Measurements from ENCODE around the gene IGSF3. TPM values are rescaled to one million over a fixed set of nuclear protein-coding genes. Genes with fewer than 3 reads are reported as not detected.

IGSF3 gene
- total RNA-seq, 4 donors from 2014 or later: 0.25 to 1.2 (median 0.72) TPM

DNA sequence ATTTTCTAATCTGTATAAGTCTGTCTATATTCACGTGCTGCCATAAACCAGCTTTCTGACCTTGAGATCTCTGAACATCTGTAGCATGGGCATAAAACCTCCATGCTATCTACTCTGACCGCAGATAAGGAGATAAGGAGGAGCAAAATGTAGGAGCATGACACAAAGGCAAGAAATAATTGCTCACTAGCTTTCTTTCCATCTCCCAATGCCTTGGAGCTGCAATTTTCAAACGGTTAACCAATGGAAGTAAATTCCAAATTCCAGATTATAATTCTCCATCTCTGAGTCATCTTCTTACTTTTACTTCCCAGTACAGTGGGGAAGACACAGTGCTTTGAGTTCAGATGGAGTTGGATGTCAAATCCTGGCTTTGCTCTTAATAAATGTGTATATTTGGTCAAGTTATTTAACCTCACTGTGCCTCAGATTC, 138.3 kb downstream of the IGSF3 start:
- intact Hi-C loops (cut with DNase I; ENCODE audit: low total_unique reads): no loop called here
- no peaks in the 10 kb centered on the region for H3K9me3 ChIP-seq
- H3K27ac ChIP-seq: no peak overlapping the region
- DNase-seq (no peak), ATAC-seq (no peak)
- peaks cover 0 to 16% of the 10 kb centered on the region in 2 donors for H3K36me3 ChIP-seq
- no peak for TF ChIP-seq CTCF (IDR thresholded peaks at IDR 0.05 in 4 of 5, conservative IDR thresholded peaks at IDR 0.05 in 1 of 5)
- TF ChIP-seq POLR2A (IDR thresholded peaks at IDR 0.05): no peak
- no peaks in the 10 kb centered on the region for H3K4me1 ChIP-seq
- H3K27me3 ChIP-seq: no peaks in the 10 kb centered on the region
- H3K4me3 ChIP-seq: no peak overlapping the region
- in situ Hi-C loops (cut with MboI; ENCODE audit: low sequenced_read_pairs in 4 of 4): no loop called here

- H3K27ac ChIP-seq: no peak overlapping the region
- H3K36me3 ChIP-seq: peaks cover 0 to 10% of the 10 kb centered on the region in 2 donors
- no peaks in the 10 kb centered on the region for H3K27me3 ChIP-seq
- in situ Hi-C loops (cut with MboI; ENCODE audit: low sequenced_read_pairs in 4 of 4) (no loop called here), intact Hi-C loops (cut with DNase I; ENCODE audit: low total_unique reads) (no loop called here)
- H3K4me3 ChIP-seq: no peak overlapping the region
- no peaks in the 10 kb centered on the region for H3K9me3 ChIP-seq
- DNase-seq (no peak), ATAC-seq (no peak)
- TF ChIP-seq CTCF (IDR thresholded peaks at IDR 0.05 in 4 of 5, conservative IDR thresholded peaks at IDR 0.05 in 1 of 5): no peak
- TF ChIP-seq POLR2A (IDR thresholded peaks at IDR 0.05): no peak
- H3K4me1 ChIP-seq: no peaks in the 10 kb centered on the region
Measured at GRCh38 chr1:116528329-116529083, 139.0 kb downstream of the IGSF3 start.

DNA sequence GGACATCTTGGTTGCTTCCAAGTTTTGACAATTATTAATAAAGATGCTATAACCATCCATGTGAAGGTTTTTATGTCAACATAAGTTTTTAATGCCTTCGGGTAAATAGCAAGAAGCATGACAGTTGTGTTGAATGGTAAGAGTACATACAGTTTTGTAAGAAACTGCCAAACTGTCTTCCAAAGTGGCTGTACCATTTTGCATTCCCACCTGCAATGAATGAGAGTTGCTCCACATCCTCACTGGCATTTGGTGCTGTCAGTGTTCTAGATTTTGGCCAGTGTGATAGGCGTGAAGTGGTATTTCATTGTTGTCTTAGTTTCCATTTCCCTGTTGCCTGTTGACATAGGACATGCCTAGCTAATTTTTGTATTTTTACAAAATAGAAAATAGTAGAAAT, 142.1 kb downstream of the IGSF3 start:
- TF ChIP-seq CTCF (IDR thresholded peaks at IDR 0.05 in 4 of 5, conservative IDR thresholded peaks at IDR 0.05 in 1 of 5) (no peak), POLR2A (IDR thresholded peaks at IDR 0.05) (no peak)
- in situ Hi-C loops (cut with MboI; ENCODE audit: low sequenced_read_pairs in 4 of 4) (no loop called here), intact Hi-C loops (cut with DNase I; ENCODE audit: low total_unique reads) (no loop called here)
- Histone ChIP-seq H3K27me3 (no peaks in the 10 kb centered on the region), H3K9me3 (no peaks in the 10 kb centered on the region), H3K4me1 (no peaks in the 10 kb centered on the region), H3K27ac (no peak overlapping the region), H3K4me3 (no peak overlapping the region), H3K36me3 (no peaks in the 10 kb centered on the region)
- ATAC-seq (no peak), DNase-seq (no peak)

MicroRNA genes within 50 kb of the gene (microRNA counts, 767-probe panel; counts per million panel counts)
- microRNA hsa-miR-320b: 356 to 448 counts per million in 2 donors
- 356 to 448 counts per million in 2 donors for microRNA hsa-miR-548ac

Small RNAs within 50 kb of the gene (microRNA-seq; reads per million reads assigned to microRNA genes)
- gene MIR320B1 (ENCODE audit: borderline replicate concordance in 2 of 2) (0 to 2.4 reads per million in 2 donors), gene MIR548AC (ENCODE audit: borderline replicate concordance in 2 of 2) (0 reads per million in 2 donors)

Other genes with a start within 250 kb of the IGSF3 start
- gene CD58, start 96.7 kb downstream of the IGSF3 start, total RNA-seq: 10 to 100 TPM in 2 of 4 donors, 1 to 10 TPM in 2; 4.1 to 15.9 (median 10.2) TPM
- under 1 TPM in 1 of 4 donors, not detected in 3; 0.16 TPM for gene CD2, start 86.7 kb upstream of the IGSF3 start, total RNA-seq
- 10 to 100 TPM in 1 of 4 donors, 1 to 10 TPM in 3; 1.5 to 18.1 (median 2.9) TPM for gene PTGFRN, start 242.2 kb upstream of the IGSF3 start, total RNA-seq

All from gastrocnemius medialis (tissue), 4 donors.